HepG2 (cell line): Measurements from ENCODE around the gene NDUFC1.

ENCODE experiments used
- CHD2 ChIP-seq: IDR thresholded peaks from 2 replicates; pipeline ENCODE4 v1.6.1; 2011; ENCODE audit warnings: low read depth, low read length, improper control_type of control experiment
- ESRRA ChIP-seq: sonication (generic); formaldehyde crosslinking; IDR thresholded peaks from 2 replicates; pipeline ENCODE4 v1.5.1; 2020; ENCODE audit warnings: mild to moderate bottlenecking, low read depth, missing genetic modification reagents
- EZH2 ChIP-seq: conservative IDR thresholded peaks from 2 replicates; pipeline ENCODE4 v1.6.1; 2012; ENCODE audit warnings: mild to moderate bottlenecking, low read depth, low read length, moderate library complexity
- JUNB ChIP-seq: sonication (generic); formaldehyde crosslinking; IDR thresholded peaks from 2 replicates; pipeline ENCODE4 v1.8.0; 2022; ENCODE audit warnings: missing genetic modification reagents, mild to moderate bottlenecking, borderline replicate concordance
- NR2C2 ChIP-seq: sonication (generic); formaldehyde crosslinking; IDR thresholded peaks from 2 replicates; pipeline ENCODE4 v1.4.0; 2020; ENCODE audit warnings: missing genetic modification reagents, mild to moderate bottlenecking, moderate library complexity, borderline replicate concordance
- PCBP2 ChIP-seq: fragments of 200-400 bp; formaldehyde crosslinking; optimal IDR thresholded peaks from 2 replicates; pipeline ENCODE3; 2018; ENCODE audit warnings: low read length, low read depth; ENCODE audit not compliant: poor library complexity, severe bottlenecking
- RAD51 ChIP-seq: fragments of 450-650 bp; IDR thresholded peaks from 2 replicates; pipeline ENCODE4 v1.6.1; 2016; ENCODE audit warnings: borderline replicate concordance
- SP4 ChIP-seq: sonication (generic); formaldehyde crosslinking; IDR thresholded peaks from 2 replicates; pipeline ENCODE4 v1.8.1; 2023; ENCODE audit warnings: mild to moderate bottlenecking, missing genetic modification reagents
- ZNF274 ChIP-seq: sonication (generic); formaldehyde crosslinking; IDR thresholded peaks from 2 replicates; pipeline ENCODE4 v1.5.1; 2020; ENCODE audit warnings: mild to moderate bottlenecking, missing genetic modification reagents
- ZNF792 ChIP-seq: IDR thresholded peaks from 2 replicates; pipeline ENCODE4 v1.6.1; 2016
- TF ChIP-seq, protein P1 (sequence below): sonication (generic); formaldehyde crosslinking; IDR thresholded peaks from 2 replicates; pipeline ENCODE4 v1.5.1; 2020; ENCODE audit warnings: mild to moderate bottlenecking, missing genetic modification reagents
- TF ChIP-seq, protein P2 (sequence below): sonication (generic); formaldehyde crosslinking; IDR thresholded peaks from 2 replicates; pipeline ENCODE4 v1.4.0; 2020; ENCODE audit warnings: mild to moderate bottlenecking, low read depth, missing genetic modification reagents
- TF ChIP-seq, protein P3 (sequence below): sonication (generic); formaldehyde crosslinking; IDR thresholded peaks from 2 replicates; pipeline ENCODE4 v1.4.0; 2020; ENCODE audit warnings: missing genetic modification reagents
- TF ChIP-seq, protein P4 (sequence below): sonication (generic); formaldehyde crosslinking; IDR thresholded peaks from 2 replicates; pipeline ENCODE4 v1.4.0; 2020; ENCODE audit warnings: missing genetic modification reagents

DNA sequence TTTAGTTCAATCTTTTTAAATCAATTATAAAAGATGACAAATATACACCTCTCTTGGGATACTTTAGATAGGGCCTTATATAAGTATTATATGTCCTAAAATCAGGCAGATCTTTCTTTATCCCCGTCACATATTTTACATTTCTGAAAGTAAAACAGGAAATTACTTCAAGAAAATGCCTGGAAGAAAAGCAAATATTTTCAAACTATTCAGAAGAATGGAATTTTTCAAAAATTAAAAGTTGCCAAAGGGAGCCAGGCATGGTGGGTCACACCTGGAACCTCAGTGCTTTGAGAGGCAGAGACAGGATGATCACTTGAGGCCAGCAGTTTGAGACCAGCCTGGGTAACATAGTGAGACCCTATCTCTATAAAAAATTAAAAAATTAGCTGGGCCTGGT, 56.7 kb downstream of the NDUFC1 start:
- no peak for TF ChIP-seq CHD2
- TF ChIP-seq EZH2, result no peak
- TF ChIP-seq, protein P1, sequence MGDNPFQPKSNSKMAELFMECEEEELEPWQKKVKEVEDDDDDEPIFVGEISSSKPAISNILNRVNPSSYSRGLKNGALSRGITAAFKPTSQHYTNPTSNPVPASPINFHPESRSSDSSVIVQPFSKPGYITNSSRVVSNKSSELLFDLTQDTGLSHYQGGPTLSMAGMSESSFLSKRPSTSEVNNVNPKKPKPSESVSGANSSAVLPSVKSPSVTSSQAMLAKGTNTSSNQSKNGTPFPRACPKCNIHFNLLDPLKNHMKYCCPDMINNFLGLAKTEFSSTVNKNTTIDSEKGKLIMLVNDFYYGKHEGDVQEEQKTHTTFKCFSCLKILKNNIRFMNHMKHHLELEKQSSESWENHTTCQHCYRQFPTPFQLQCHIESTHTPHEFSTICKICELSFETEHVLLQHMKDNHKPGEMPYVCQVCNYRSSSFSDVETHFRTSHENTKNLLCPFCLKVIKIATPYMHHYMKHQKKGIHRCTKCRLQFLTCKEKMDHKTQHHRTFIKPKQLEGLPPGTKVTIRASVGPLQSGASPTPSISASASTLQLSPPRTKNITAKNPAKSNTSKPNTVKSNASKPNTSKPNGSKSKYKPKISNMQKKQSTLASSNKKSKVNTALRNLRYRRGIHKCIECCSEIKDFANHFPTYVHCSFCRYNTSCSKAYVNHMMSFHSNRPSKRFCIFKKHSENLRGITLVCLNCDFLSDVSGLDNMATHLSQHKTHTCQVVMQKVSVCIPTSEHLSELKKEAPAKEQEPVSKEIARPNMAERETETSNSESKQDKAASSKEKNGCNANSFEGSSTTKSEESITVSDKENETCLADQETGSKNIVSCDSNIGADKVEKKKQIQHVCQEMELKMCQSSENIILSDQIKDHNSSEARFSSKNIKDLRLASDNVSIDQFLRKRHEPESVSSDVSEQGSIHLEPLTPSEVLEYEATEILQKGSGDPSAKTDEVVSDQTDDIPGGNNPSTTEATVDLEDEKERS (CRISPR knock-in tag), result no peak
- TF ChIP-seq PCBP2, result no peak
- no peak for TF ChIP-seq SP4
- TF ChIP-seq RAD51, result no peak
- TF ChIP-seq, protein P2, sequence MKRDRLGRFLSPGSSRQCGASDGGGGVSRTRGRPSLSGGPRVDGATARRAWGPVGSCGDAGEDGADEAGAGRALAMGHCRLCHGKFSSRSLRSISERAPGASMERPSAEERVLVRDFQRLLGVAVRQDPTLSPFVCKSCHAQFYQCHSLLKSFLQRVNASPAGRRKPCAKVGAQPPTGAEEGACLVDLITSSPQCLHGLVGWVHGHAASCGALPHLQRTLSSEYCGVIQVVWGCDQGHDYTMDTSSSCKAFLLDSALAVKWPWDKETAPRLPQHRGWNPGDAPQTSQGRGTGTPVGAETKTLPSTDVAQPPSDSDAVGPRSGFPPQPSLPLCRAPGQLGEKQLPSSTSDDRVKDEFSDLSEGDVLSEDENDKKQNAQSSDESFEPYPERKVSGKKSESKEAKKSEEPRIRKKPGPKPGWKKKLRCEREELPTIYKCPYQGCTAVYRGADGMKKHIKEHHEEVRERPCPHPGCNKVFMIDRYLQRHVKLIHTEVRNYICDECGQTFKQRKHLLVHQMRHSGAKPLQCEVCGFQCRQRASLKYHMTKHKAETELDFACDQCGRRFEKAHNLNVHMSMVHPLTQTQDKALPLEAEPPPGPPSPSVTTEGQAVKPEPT (CRISPR knock-in tag), result no peak
- no peak for TF ChIP-seq ZNF274 (CRISPR knock-in tag)
- no peak for TF ChIP-seq NR2C2 (CRISPR knock-in tag)
- TF ChIP-seq ZNF792 (CRISPR knock-in tag), result no peak
- TF ChIP-seq, protein P3, sequence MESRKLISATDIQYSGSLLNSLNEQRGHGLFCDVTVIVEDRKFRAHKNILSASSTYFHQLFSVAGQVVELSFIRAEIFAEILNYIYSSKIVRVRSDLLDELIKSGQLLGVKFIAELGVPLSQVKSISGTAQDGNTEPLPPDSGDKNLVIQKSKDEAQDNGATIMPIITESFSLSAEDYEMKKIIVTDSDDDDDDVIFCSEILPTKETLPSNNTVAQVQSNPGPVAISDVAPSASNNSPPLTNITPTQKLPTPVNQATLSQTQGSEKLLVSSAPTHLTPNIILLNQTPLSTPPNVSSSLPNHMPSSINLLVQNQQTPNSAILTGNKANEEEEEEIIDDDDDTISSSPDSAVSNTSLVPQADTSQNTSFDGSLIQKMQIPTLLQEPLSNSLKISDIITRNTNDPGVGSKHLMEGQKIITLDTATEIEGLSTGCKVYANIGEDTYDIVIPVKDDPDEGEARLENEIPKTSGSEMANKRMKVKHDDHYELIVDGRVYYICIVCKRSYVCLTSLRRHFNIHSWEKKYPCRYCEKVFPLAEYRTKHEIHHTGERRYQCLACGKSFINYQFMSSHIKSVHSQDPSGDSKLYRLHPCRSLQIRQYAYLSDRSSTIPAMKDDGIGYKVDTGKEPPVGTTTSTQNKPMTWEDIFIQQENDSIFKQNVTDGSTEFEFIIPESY (CRISPR knock-in tag), result no peak
- TF ChIP-seq, protein P4, sequence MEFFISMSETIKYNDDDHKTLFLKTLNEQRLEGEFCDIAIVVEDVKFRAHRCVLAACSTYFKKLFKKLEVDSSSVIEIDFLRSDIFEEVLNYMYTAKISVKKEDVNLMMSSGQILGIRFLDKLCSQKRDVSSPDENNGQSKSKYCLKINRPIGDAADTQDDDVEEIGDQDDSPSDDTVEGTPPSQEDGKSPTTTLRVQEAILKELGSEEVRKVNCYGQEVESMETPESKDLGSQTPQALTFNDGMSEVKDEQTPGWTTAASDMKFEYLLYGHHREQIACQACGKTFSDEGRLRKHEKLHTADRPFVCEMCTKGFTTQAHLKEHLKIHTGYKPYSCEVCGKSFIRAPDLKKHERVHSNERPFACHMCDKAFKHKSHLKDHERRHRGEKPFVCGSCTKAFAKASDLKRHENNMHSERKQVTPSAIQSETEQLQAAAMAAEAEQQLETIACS (CRISPR knock-in tag), result no peak
- TF ChIP-seq JUNB (CRISPR knock-in tag), result no peak
- TF ChIP-seq ESRRA (CRISPR knock-in tag), result no peak
